Measurements from ENCODE around the gene CCL24.
"Not testable (repeated sequence)": the region's sequence is repeated elsewhere in the genome, so short reads cannot be mapped to it uniquely, and the experiment has no call there.

CCL24 gene

GRCh38 chr7:75819711-75820110 is 6.1 kb upstream of the CCL24 start:
- DNase-seq (ENCODE audit: low spot score), result no peak

- no peak for DNase-seq (ENCODE audit: low spot score)
Observed at GRCh38 chr7:75818472-75818871, 4.9 kb upstream of the CCL24 start.

- DNase-seq (ENCODE audit: low spot score), result no peak
Observed at GRCh38 chr7:75817116-75817515, 3.5 kb upstream of the CCL24 start.

- no peak for DNase-seq (ENCODE audit: low spot score)
Observed at GRCh38 chr7:75815418-75816064, 1.9 kb upstream of the CCL24 start.

- peak; percentile 43 for DNase-seq (ENCODE audit: low spot score)
Observed at GRCh38 chr7:75814407-75814947, 871 bp upstream of the CCL24 start.

- no peak for DNase-seq (ENCODE audit: low spot score)
Observed at GRCh38 chr7:75813084-75813483, 522 bp downstream of the CCL24 start.

GRCh38 chr7:75811894-75812678 is 1.5 kb downstream of the CCL24 start:
- DNase-seq (ENCODE audit: low spot score), result no peak

GRCh38 chr7:75809396-75809795 is 4.2 kb downstream of the CCL24 start:
- no peak for DNase-seq (ENCODE audit: low spot score)

- no peak for DNase-seq (ENCODE audit: low spot score)
Observed at GRCh38 chr7:75808106-75808505, 5.5 kb downstream of the CCL24 start.

- no peak for DNase-seq (ENCODE audit: low spot score)
Observed at GRCh38 chr7:75807452-75807851, 6.2 kb downstream of the CCL24 start.

- no peak for DNase-seq (ENCODE audit: low spot score)
Observed at GRCh38 chr7:75806560-75807307, 6.9 kb downstream of the CCL24 start.

- no peak for DNase-seq (ENCODE audit: low spot score)
Observed at GRCh38 chr7:75804705-75805104, 8.9 kb downstream of the CCL24 start.

- DNase-seq (ENCODE audit: low spot score), result no peak
Observed at GRCh38 chr7:75804004-75804403, 9.6 kb downstream of the CCL24 start.

GRCh38 chr7:75802552-75802821 is 11.1 kb downstream of the CCL24 start:
- no peak for DNase-seq (ENCODE audit: low spot score)

GRCh38 chr7:75798770-75799169 is 14.8 kb downstream of the CCL24 start:
- DNase-seq (ENCODE audit: low spot score), result no peak

- no peak for DNase-seq (ENCODE audit: low spot score)
Observed at GRCh38 chr7:75796420-75796819, 17.2 kb downstream of the CCL24 start.

GRCh38 chr7:75795831-75796285 is 17.7 kb downstream of the CCL24 start:
- DNase-seq (ENCODE audit: low spot score), result no peak

GRCh38 chr7:75793676-75794075 is 19.9 kb downstream of the CCL24 start:
- DNase-seq (ENCODE audit: low spot score), result no peak

GRCh38 chr7:75792567-75792966 is 21.0 kb downstream of the CCL24 start:
- not testable (repeated sequence) for DNase-seq (ENCODE audit: low spot score)

- DNase-seq (ENCODE audit: low spot score), result no peak
Observed at GRCh38 chr7:75789361-75789924, 24.2 kb downstream of the CCL24 start.

- not testable (repeated sequence) for DNase-seq (ENCODE audit: low spot score)
Observed at GRCh38 chr7:75788154-75788847, 25.3 kb downstream of the CCL24 start.

- DNase-seq (ENCODE audit: low spot score), result not testable (repeated sequence)
Observed at GRCh38 chr7:75783058-75783457, 30.5 kb downstream of the CCL24 start.

Measured in AG20443 (cell line).